Body of pancreas (tissue), 4 donors: ENCODE data around the gene CYS1. TPM values are rescaled to one million over a fixed set of nuclear protein-coding genes. Genes with fewer than 3 reads are reported as not detected.

Source experiments
- ATAC-seq: fragments of 150-250 bp; one replicate; pipeline ENCODE4 v1.9.1; 2016
- DNase-seq, 4 donors: peaks; one replicate each; pipeline ENCODE4 v3.0.0-alpha.2; 2019
- H3K27ac ChIP-seq, 4 donors: fragments of 200-600 bp; sonication (generic); 1 replicate in 3 of 4; 2 replicates in 1 of 4; pipeline versions ENCODE4 v1.5.1 to v1.6.1; 2016 to 2019; ENCODE audit warnings: mild to moderate bottlenecking in 1 of 4, mixed read lengths in 1 of 4, moderate library complexity in 1 of 4
- H3K27me3 ChIP-seq, 2 donors: fragments of 200-600 bp; sonication (generic); one replicate each; pipeline ENCODE4 v1.6.0; 2016; ENCODE audit warnings: mild to moderate bottlenecking in 1 of 2
- H3K36me3 ChIP-seq, 2 donors: fragments of 200-600 bp; sonication (generic); replicated peaks in 1 of 2; 2 replicates each; pipeline ENCODE4 v1.5.1; 2016; ENCODE audit warnings: low read depth in 2 of 2; ENCODE audit not compliant: insufficient read depth in 1 of 2
- H3K4me1 ChIP-seq: fragments of 200-600 bp; sonication (generic); one replicate; pipeline ENCODE4 v1.6.0; 2016
- H3K4me3 ChIP-seq, 2 donors: fragments of 200-600 bp; sonication (generic); 1 replicate in 1 of 2; 2 replicates in 1 of 2; pipeline ENCODE4 v1.5.1; 2016 to 2019
- H3K9me3 ChIP-seq, 3 donors: fragments of 200-600 bp; sonication (generic); 1 replicate in 2 of 3; 2 replicates in 1 of 3; pipeline ENCODE4 v1.5.1; 2016
- CTCF ChIP-seq, 7 experiments: fragments of 450-650 bp in 4 of 7; fragments of 200-600 bp in 3 of 7; sonication (generic) in 3 of 7; IDR thresholded peaks; one replicate each; pipeline ENCODE4 v1.5.1; 2016 to 2019; ENCODE audit warnings: antibody characterized with exemption in 7 of 7
- POLR2A ChIP-seq, 3 donors: fragments of 450-650 bp; IDR thresholded peaks; one replicate each; pipeline ENCODE4 v1.6.1; 2016; ENCODE audit warnings: antibody characterized with exemption in 3 of 3, mild to moderate bottlenecking in 2 of 3
- WGBS, 2 donors: methylation state at CpG; one replicate each; pipeline ENCODE4 v1.1.5; 2017; 5-methylcytosine and 5-hydroxymethylcytosine counted together
- intact Hi-C: fragments of 100-400 bp; cut with DNase I; formaldehyde crosslinking; loops from one replicate; pipeline ENCODE4 v1.15.1; 2023
- total RNA-seq, 2 donors: library from RNA; depleted of rRNA; stranded (reverse); fragments of >200 nt; gene quantifications; one replicate each; pipeline ENCODE4 v1.1.0, GENCODE V29; 2016

Gene CYS1
- total RNA-seq, 2 donors from 2014 or later, result 30.4 to 36.6 TPM

- WGBS, 2 donors, result 35 to 47% methylated on average over 9 of the region's 9 CpGs
- Histone ChIP-seq H3K27me3 (no peaks in the 10 kb centered on the region), H3K4me1 (peaks cover 14% of the 10 kb centered on the region), H3K36me3 (no peaks in the 10 kb centered on the region), H3K9me3 (no peaks in the 10 kb centered on the region), H3K4me3 (no peak overlapping the region), H3K27ac (peak overlapping the region in 2 of 4 donors; percentile 30 to 36)
- peak; percentile 34 for ATAC-seq
- peak in 1 of 4 donors; percentile 54 for DNase-seq
- TF ChIP-seq CTCF (IDR thresholded peaks at IDR 0.05) (no peak), POLR2A (IDR thresholded peaks at IDR 0.05) (no peak)
- intact Hi-C loops, result loop anchor here (10.0 kb wide), 1 partner anchor 46 kb away; no protein-coding TSS in a partner anchor
Measured at GRCh38 chr2:10030311-10030736, 49.9 kb downstream of the CYS1 start.

DNA sequence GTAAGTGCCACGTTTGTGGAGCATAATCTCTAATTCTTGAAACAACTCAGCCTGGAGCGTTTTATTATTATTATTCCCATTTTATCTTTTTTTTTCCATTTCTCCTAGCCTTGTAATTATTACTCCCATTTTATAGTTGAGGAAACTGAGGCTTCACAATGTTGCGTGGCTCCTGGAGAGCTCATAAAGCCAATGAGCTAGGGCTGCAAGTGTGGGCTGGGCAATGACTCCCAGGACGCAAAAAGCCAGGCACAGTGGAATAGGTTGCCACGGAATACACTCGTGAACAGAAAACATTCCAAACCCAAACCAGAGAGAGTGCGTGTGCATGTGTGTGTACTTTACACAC is 50.4 kb downstream of the CYS1 start:
- WGBS, 2 donors, result 70 to 77% methylated on average over 7 of the region's 7 CpGs
- ATAC-seq, result no peak
- no peak overlapping the region for H3K4me3 ChIP-seq
- H3K27ac ChIP-seq, result peak overlapping the region in 2 of 4 donors; percentile 30 to 59
- intact Hi-C loops, result loop anchor here (10.0 kb wide), 1 partner anchor 45 kb away; no protein-coding TSS in a partner anchor
- no peaks in the 10 kb centered on the region for H3K27me3 ChIP-seq
- no peaks in the 10 kb centered on the region for H3K36me3 ChIP-seq
- H3K4me1 ChIP-seq, result peaks cover 11% of the 10 kb centered on the region
- no peak for DNase-seq
- H3K9me3 ChIP-seq, result no peaks in the 10 kb centered on the region
- TF ChIP-seq POLR2A (IDR thresholded peaks at IDR 0.05) (no peak), CTCF (IDR thresholded peaks at IDR 0.05) (no peak)

DNA sequence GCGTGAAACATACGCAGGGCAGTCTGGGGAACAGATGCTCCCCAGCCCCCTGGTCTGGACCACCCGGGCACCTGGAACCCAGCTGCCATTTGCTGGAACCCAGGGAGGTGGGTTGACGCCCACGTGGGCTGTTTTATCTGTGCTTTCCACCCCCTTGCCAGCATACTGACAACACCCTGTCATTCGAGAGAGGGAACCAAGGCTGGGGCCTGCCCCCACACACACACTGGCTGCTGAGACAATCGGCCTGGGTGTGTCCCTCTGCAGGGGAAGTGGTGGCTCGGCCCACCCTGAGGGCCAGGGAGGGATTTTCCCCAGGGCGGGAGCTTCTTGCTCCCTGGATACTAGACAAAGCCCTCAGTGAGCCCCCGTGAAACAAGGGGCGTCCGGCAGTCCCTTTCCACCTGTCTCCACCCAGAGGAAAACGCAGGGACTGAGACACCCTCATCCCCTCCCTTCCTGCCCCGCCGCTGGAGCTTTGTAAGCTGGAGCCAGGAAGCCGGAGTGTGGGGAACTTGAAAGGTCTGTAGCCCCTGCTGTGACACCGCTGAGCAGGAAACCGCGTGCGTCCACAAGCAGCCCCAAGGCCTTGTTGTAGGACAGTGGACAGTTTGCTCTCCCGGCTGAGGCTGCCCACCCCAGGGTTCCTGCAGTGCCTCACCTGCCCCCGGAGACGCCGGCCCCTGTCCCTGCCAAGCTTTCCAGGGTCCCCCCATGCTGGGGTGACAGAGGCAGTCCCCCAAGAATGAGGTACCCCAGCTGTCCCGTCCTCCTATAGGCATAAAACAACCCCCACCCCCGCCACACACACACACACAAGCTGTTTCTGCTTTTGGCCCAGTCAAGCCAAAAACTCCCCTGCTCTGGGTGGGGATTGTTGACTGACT is 51.0 kb downstream of the CYS1 start:
- intact Hi-C loops, result no loop called here
- H3K27me3 ChIP-seq, result no peaks in the 10 kb centered on the region
- 50 to 64% methylated on average over 13 to 25 of the region's 26 CpGs for WGBS, 2 donors
- H3K9me3 ChIP-seq, result no peaks in the 10 kb centered on the region
- DNase-seq, result peak in 1 of 4 donors; percentile 64
- H3K36me3 ChIP-seq, result no peaks in the 10 kb centered on the region
- peaks cover 11% of the 10 kb centered on the region for H3K4me1 ChIP-seq
- no peak for TF ChIP-seq CTCF (IDR thresholded peaks at IDR 0.05)
- no peak for TF ChIP-seq POLR2A (IDR thresholded peaks at IDR 0.05)
- peak overlapping the region in 2 of 4 donors; percentile 2 to 59 for H3K27ac ChIP-seq
- H3K4me3 ChIP-seq, result no peak overlapping the region
- ATAC-seq, result peak; percentile 41

DNA sequence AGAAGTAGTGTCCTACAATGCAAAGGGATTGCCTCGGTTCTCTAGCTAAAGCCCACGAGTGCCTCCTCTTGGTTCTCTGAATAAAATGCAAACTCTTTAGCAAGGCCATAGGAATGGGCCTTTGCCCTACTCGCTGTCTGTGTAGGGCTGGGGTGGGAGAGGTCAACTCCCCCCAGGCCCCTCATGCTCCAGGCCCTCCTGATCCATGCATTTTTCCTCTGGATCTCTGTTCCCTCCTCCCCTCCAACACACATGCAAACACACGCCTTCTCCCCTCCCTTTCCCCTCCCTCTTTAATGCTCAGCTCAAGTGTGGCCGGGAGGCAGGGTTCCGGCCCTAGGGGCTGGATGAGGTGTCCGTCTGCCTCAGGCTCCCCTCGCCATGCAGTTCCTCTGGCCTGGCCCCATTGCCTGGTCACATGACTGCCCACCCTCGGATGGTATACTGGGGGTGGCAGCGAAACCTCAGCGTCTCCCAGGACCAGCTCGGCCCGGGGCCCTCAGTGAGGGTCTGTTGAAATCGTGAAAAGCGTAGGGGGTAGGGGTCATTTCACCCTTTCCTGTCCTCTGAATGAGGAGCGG is 51.7 kb downstream of the CYS1 start:
- Histone ChIP-seq H3K27me3 (no peaks in the 10 kb centered on the region), H3K4me3 (no peak overlapping the region), H3K36me3 (no peaks in the 10 kb centered on the region), H3K9me3 (no peaks in the 10 kb centered on the region), H3K27ac (peak overlapping the region in 1 of 4 donors; percentile 2), H3K4me1 (peaks cover 11% of the 10 kb centered on the region)
- 91 to 92% methylated on average over 9 to 16 of the region's 16 CpGs for WGBS, 2 donors
- TF ChIP-seq POLR2A (IDR thresholded peaks at IDR 0.05) (no peak), CTCF (IDR thresholded peaks at IDR 0.05) (peak in 1 of 7 experiments; percentile 7)
- intact Hi-C loops, result no loop called here
- ATAC-seq (no peak), DNase-seq (no peak)
